ENCODE results near the gene PAAF1.
"Not testable (repeated sequence)": the region's sequence is repeated elsewhere in the genome, so short reads cannot be mapped to it uniquely, and the experiment has no call there.

Gene PAAF1

GRCh38 chr11:73883856-73884255 is 7.1 kb downstream of the PAAF1 start:
- DNase-seq (ENCODE audit: low read depth) = no peak

GRCh38 chr11:73888244-73888643 is 11.4 kb downstream of the PAAF1 start:
- no peak for DNase-seq (ENCODE audit: low read depth)

GRCh38 chr11:73889019-73889418 is 12.2 kb downstream of the PAAF1 start:
- no peak for DNase-seq (ENCODE audit: low read depth)

GRCh38 chr11:73889536-73889935 is 12.7 kb downstream of the PAAF1 start:
- no peak for DNase-seq (ENCODE audit: low read depth)

GRCh38 chr11:73893041-73893440 is 16.2 kb downstream of the PAAF1 start:
- no peak for DNase-seq (ENCODE audit: low read depth)

- DNase-seq (ENCODE audit: low read depth) = no peak
Measured at GRCh38 chr11:73894725-73895335, 18.0 kb downstream of the PAAF1 start.

- no peak for DNase-seq (ENCODE audit: low read depth)
Measured at GRCh38 chr11:73902303-73902702, 25.5 kb downstream of the PAAF1 start.

- DNase-seq (ENCODE audit: low read depth) = no peak
Measured at GRCh38 chr11:73907191-73907590, 30.4 kb downstream of the PAAF1 start.

- DNase-seq (ENCODE audit: low read depth) = no peak
Measured at GRCh38 chr11:73912026-73912425, 35.2 kb downstream of the PAAF1 start.

GRCh38 chr11:73913472-73913871 is 36.7 kb downstream of the PAAF1 start:
- no peak for DNase-seq (ENCODE audit: low read depth)

- no peak for DNase-seq (ENCODE audit: low read depth)
Measured at GRCh38 chr11:73914284-73914683, 37.5 kb downstream of the PAAF1 start.

GRCh38 chr11:73916435-73916834 is 39.6 kb downstream of the PAAF1 start:
- DNase-seq (ENCODE audit: low read depth) = no peak

GRCh38 chr11:73921180-73921579 is 44.4 kb downstream of the PAAF1 start:
- no peak for DNase-seq (ENCODE audit: low read depth)

GRCh38 chr11:73929388-73929787 is 52.6 kb downstream of the PAAF1 start:
- no peak for DNase-seq (ENCODE audit: low read depth)

GRCh38 chr11:73931039-73931645 is 54.3 kb downstream of the PAAF1 start:
- no peak for DNase-seq (ENCODE audit: low read depth)

GRCh38 chr11:73931951-73932350 is 55.2 kb downstream of the PAAF1 start:
- no peak for DNase-seq (ENCODE audit: low read depth)

GRCh38 chr11:73932781-73933180 is 56.0 kb downstream of the PAAF1 start:
- no peak for DNase-seq (ENCODE audit: low read depth)

GRCh38 chr11:73936047-73936446 is 59.2 kb downstream of the PAAF1 start:
- DNase-seq (ENCODE audit: low read depth) = not testable (repeated sequence)

- no peak for DNase-seq (ENCODE audit: low read depth)
Measured at GRCh38 chr11:73939096-73939495, 62.3 kb downstream of the PAAF1 start.

- DNase-seq (ENCODE audit: low read depth) = no peak
Measured at GRCh38 chr11:73940801-73941570, 64.2 kb downstream of the PAAF1 start.

GRCh38 chr11:73942010-73942409 is 65.2 kb downstream of the PAAF1 start:
- no peak for DNase-seq (ENCODE audit: low read depth)

- DNase-seq (ENCODE audit: low read depth) = no peak
Measured at GRCh38 chr11:73944085-73944484, 67.3 kb downstream of the PAAF1 start.

GRCh38 chr11:73944901-73945300 is 68.1 kb downstream of the PAAF1 start:
- DNase-seq (ENCODE audit: low read depth) = no peak
